Gastrocnemius medialis (tissue), 4 donors: ENCODE data around the gene CIZ1.

Experiments used
- CTCF ChIP-seq, 5 experiments: fragments of 450-650 bp in 3 of 5; fragments of 200-600 bp in 2 of 5; sonication (generic) in 2 of 5; IDR thresholded peaks in 4 of 5; conservative IDR thresholded peaks in 1 of 5; 1 replicate in 4 of 5; 2 replicates in 1 of 5; pipeline ENCODE4 v1.5.1; 2016 to 2019; ENCODE audit warnings: antibody characterized with exemption in 5 of 5, mild to moderate bottlenecking in 3 of 5, moderate library complexity in 3 of 5
- POLR2A ChIP-seq, 2 donors: fragments of 450-650 bp; IDR thresholded peaks; one replicate each; pipeline ENCODE4 v1.6.1; 2017; ENCODE audit warnings: antibody characterized with exemption in 2 of 2, mild to moderate bottlenecking in 2 of 2, moderate library complexity in 2 of 2

- peak; percentile 65 to 96 (median 76) for TF ChIP-seq CTCF (IDR thresholded peaks at IDR 0.05 in 4 of 5, conservative IDR thresholded peaks at IDR 0.05 in 1 of 5)
- TF ChIP-seq POLR2A (IDR thresholded peaks at IDR 0.05): peak in 1 of 2 donors; percentile 47
Observed at GRCh38 chr9:128191406-128192046, at the start of gene CIZ1.
